Gastroesophageal sphincter (tissue), 4 donors: Measurements from ENCODE around the gene SYNE1. TPM values are rescaled to one million over a fixed set of nuclear protein-coding genes. Genes with fewer than 3 reads are reported as not detected.
"Not testable (repeated sequence)": the region's sequence is repeated elsewhere in the genome, so short reads cannot be mapped to it uniquely, and the experiment has no call there.

Source experiments
- ATAC-seq: fragments of 150-250 bp; one replicate; pipeline ENCODE4 v1.9.1; 2016; ENCODE audit warnings: mild to moderate bottlenecking, moderate library complexity
- H3K27ac ChIP-seq, 4 donors: fragments of 200-600 bp; sonication (generic) in 3 of 4; 1 replicate in 3 of 4; 2 replicates in 1 of 4; pipeline ENCODE4 v1.5.1; 2016 to 2019
- H3K27me3 ChIP-seq: fragments of 200-600 bp; sonication (generic); one replicate; pipeline ENCODE4 v1.5.1; 2019
- H3K36me3 ChIP-seq, 2 donors: fragments of 200-600 bp; sonication (generic); one replicate each; pipeline ENCODE4 v1.5.1; 2019; ENCODE audit warnings: control low read depth in 1 of 2
- H3K4me1 ChIP-seq, 3 donors: fragments of 200-600 bp; sonication (generic); 1 replicate in 2 of 3; 2 replicates in 1 of 3; pipeline ENCODE4 v1.5.1; 2016 to 2019; ENCODE audit warnings: control low read depth in 2 of 3
- H3K4me3 ChIP-seq, 2 donors: fragments of 200-600 bp; sonication (generic); one replicate each; pipeline ENCODE4 v1.5.1; 2019; ENCODE audit warnings: mild to moderate bottlenecking in 1 of 2, moderate library complexity in 1 of 2
- H3K9me3 ChIP-seq, 3 donors: fragments of 200-600 bp; sonication (generic); one replicate each; pipeline ENCODE4 v1.5.1; 2017 to 2019; ENCODE audit warnings: control low read depth in 2 of 3
- CTCF ChIP-seq, 4 experiments: fragments of 200-600 bp in 2 of 4; fragments of 450-650 bp in 2 of 4; sonication (generic) in 1 of 4; IDR thresholded peaks; one replicate each; pipeline ENCODE4 v1.5.1; 2017 to 2019; ENCODE audit warnings: antibody characterized with exemption in 4 of 4, mild to moderate bottlenecking in 2 of 4, moderate library complexity in 2 of 4
- EP300 ChIP-seq: sonication (generic); formaldehyde crosslinking; IDR thresholded peaks from one replicate; pipeline ENCODE4 v1.6.1; 2017; ENCODE audit warnings: antibody characterized with exemption, mild to moderate bottlenecking
- POLR2A ChIP-seq, 2 donors: fragments of 450-650 bp; IDR thresholded peaks; one replicate each; pipeline ENCODE4 v1.6.1; 2017; ENCODE audit warnings: antibody characterized with exemption in 2 of 2, mild to moderate bottlenecking in 2 of 2, moderate library complexity in 1 of 2
- POLR2AphosphoS5 ChIP-seq: sonication (generic); formaldehyde crosslinking; IDR thresholded peaks from one replicate; pipeline ENCODE4 v1.6.1; 2017; ENCODE audit warnings: antibody characterized with exemption
- WGBS, 2 donors: methylation state at CpG; one replicate each; pipeline ENCODE4 v1.1.5; 2018; ENCODE audit warnings: low coverage in 1 of 2; 5-methylcytosine and 5-hydroxymethylcytosine counted together
- total RNA-seq, 4 donors: library from RNA; depleted of rRNA; stranded (reverse); fragments of >200 nt; gene quantifications; one replicate each; pipeline ENCODE4 v1.1.0, GENCODE V29; 2016

The SYNE1 gene
- total RNA-seq, 4 donors from 2014 or later = 160 to 268 (median 215) TPM

- 88 to 97% methylated on average over 3 to 7 of the region's 7 CpGs for WGBS, 2 donors
- no peak overlapping the region for H3K27ac ChIP-seq
- H3K4me1 ChIP-seq = no peaks in the 10 kb centered on the region
- peaks cover 4 to 87% of the 10 kb centered on the region in 2 donors for H3K36me3 ChIP-seq
- TF ChIP-seq CTCF (IDR thresholded peaks at IDR 0.05) = no peak
- TF ChIP-seq POLR2AphosphoS5 = no peak
- no peak for TF ChIP-seq POLR2A (IDR thresholded peaks at IDR 0.05)
- no peak for TF ChIP-seq EP300
- no peak for ATAC-seq
- H3K4me3 ChIP-seq = no peak overlapping the region
- no peaks in the 10 kb centered on the region for H3K27me3 ChIP-seq
- no peaks in the 10 kb centered on the region for H3K9me3 ChIP-seq
These were observed 306.2 kb downstream of the SYNE1 start for GRCh38 chr6:152330961-152331360.

- no peaks in the 10 kb centered on the region for H3K4me1 ChIP-seq
- no peaks in the 10 kb centered on the region for H3K27me3 ChIP-seq
- no peaks in the 10 kb centered on the region for H3K9me3 ChIP-seq
- WGBS, 2 donors = 86 to 88% methylated on average over 10 to 12 of the region's 13 CpGs
- no peak for ATAC-seq
- no peak overlapping the region for H3K27ac ChIP-seq
- TF ChIP-seq CTCF (IDR thresholded peaks at IDR 0.05) = no peak
- no peak for TF ChIP-seq POLR2AphosphoS5
- no peak for TF ChIP-seq POLR2A (IDR thresholded peaks at IDR 0.05)
- TF ChIP-seq EP300 = no peak
- H3K4me3 ChIP-seq = no peak overlapping the region
- H3K36me3 ChIP-seq = peaks cover 4 to 89% of the 10 kb centered on the region in 2 donors
These were observed 307.3 kb downstream of the SYNE1 start for GRCh38 chr6:152329638-152330448.

- 93 to 98% methylated on average over 3 of the region's 3 CpGs for WGBS, 2 donors
- H3K4me3 ChIP-seq, H3K9me3 ChIP-seq, ATAC-seq, H3K4me1 ChIP-seq, H3K27ac ChIP-seq, H3K27me3 ChIP-seq: not testable (repeated sequence)
- peaks cover 4 to 89% of the 10 kb centered on the region in 2 donors for H3K36me3 ChIP-seq
These were observed 309.0 kb downstream of the SYNE1 start for GRCh38 chr6:152328200-152328599.

- no peak overlapping the region for H3K27ac ChIP-seq
- H3K27me3 ChIP-seq = no peaks in the 10 kb centered on the region
- no peaks in the 10 kb centered on the region for H3K9me3 ChIP-seq
- no peak for ATAC-seq
- H3K4me1 ChIP-seq = no peaks in the 10 kb centered on the region
- WGBS, 2 donors = 17 to 83% methylated on average over 1 to 11 of the region's 13 CpGs
- H3K4me3 ChIP-seq = no peak overlapping the region
- H3K36me3 ChIP-seq = peaks cover 0 to 85% of the 10 kb centered on the region in 2 donors
- TF ChIP-seq POLR2A (IDR thresholded peaks at IDR 0.05) (no peak), CTCF (IDR thresholded peaks at IDR 0.05) (no peak), POLR2AphosphoS5 (no peak), EP300 (no peak)
These were observed 313.8 kb downstream of the SYNE1 start for GRCh38 chr6:152323376-152323775.

GRCh38 chr6:152318278-152318677, 318.9 kb downstream of the SYNE1 start:
- H3K9me3 ChIP-seq = no peaks in the 10 kb centered on the region
- peak overlapping the region; percentile 43 to 59 (median 55) for H3K27ac ChIP-seq
- peaks cover 6 to 95% of the 10 kb centered on the region in 2 donors for H3K36me3 ChIP-seq
- no peaks in the 10 kb centered on the region for H3K27me3 ChIP-seq
- TF ChIP-seq CTCF (IDR thresholded peaks at IDR 0.05) (no peak), EP300 (no peak), POLR2A (IDR thresholded peaks at IDR 0.05) (no peak), POLR2AphosphoS5 (no peak)
- H3K4me3 ChIP-seq = no peak overlapping the region
- 69 to 72% methylated on average over 4 of the region's 4 CpGs for WGBS, 2 donors
- peak; percentile 70 for ATAC-seq
- peaks cover 0 to 5% (median 0%) of the 10 kb centered on the region in 3 donors for H3K4me1 ChIP-seq
